Measurements from ENCODE around the gene GMIP. TPM values are rescaled to one million over a fixed set of nuclear protein-coding genes. Genes with fewer than 3 reads are reported as not detected.
"Not testable (repeated sequence)": the region's sequence is repeated elsewhere in the genome, so short reads cannot be mapped to it uniquely, and the experiment has no call there.

Gene GMIP
- total RNA-seq, 4 donors from 2014 or later = 6.9 to 15.9 (median 7.5) TPM

DNA sequence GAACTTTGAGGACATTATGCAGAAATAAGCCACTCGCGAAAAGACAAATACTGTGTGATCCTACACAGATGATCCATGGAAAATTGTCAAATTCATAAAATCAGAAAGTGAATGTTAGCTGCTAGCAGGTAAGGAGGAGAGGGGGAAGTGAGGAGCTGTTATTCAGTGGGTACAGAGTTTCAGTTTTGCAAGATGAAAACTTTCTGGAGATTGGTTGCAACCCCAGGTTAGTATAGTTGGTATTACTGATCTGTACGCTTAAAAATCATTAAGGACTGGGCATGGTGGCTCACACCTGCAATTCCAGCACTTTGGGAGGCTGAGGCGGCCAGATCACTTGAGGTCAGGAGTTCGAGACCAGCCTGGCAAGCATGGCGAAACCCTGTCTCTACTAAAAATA lies 43.1 kb upstream of the GMIP start:
- H3K27ac ChIP-seq (replicated peaks in 1 of 4) = no peak overlapping the region
- no peaks in the 10 kb centered on the region for H3K4me1 ChIP-seq
- intact Hi-C loops (cut with DNase I) = no loop called here
- H3K9me3 ChIP-seq = peaks cover 0 to 18% (median 15%) of the 10 kb centered on the region in 4 donors
- no peaks in the 10 kb centered on the region for H3K36me3 ChIP-seq
- H3K27me3 ChIP-seq = no peaks in the 10 kb centered on the region
- no peak for DNase-seq (ENCODE audit: extremely low spot score)
- 94% methylated on average over 6 of the region's 6 CpGs for WGBS
- H3K4me3 ChIP-seq = no peak overlapping the region
- TF ChIP-seq EP300 (IDR thresholded peaks at IDR 0.05) (no peak), POLR2AphosphoS5 (IDR thresholded peaks at IDR 0.05) (no peak), POLR2A (IDR thresholded peaks at IDR 0.05; ENCODE audit: low read depth) (no peak)
- TF ChIP-seq, protein P1, sequence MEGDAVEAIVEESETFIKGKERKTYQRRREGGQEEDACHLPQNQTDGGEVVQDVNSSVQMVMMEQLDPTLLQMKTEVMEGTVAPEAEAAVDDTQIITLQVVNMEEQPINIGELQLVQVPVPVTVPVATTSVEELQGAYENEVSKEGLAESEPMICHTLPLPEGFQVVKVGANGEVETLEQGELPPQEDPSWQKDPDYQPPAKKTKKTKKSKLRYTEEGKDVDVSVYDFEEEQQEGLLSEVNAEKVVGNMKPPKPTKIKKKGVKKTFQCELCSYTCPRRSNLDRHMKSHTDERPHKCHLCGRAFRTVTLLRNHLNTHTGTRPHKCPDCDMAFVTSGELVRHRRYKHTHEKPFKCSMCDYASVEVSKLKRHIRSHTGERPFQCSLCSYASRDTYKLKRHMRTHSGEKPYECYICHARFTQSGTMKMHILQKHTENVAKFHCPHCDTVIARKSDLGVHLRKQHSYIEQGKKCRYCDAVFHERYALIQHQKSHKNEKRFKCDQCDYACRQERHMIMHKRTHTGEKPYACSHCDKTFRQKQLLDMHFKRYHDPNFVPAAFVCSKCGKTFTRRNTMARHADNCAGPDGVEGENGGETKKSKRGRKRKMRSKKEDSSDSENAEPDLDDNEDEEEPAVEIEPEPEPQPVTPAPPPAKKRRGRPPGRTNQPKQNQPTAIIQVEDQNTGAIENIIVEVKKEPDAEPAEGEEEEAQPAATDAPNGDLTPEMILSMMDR (IDR thresholded peaks at IDR 0.05) = no peak

DNA sequence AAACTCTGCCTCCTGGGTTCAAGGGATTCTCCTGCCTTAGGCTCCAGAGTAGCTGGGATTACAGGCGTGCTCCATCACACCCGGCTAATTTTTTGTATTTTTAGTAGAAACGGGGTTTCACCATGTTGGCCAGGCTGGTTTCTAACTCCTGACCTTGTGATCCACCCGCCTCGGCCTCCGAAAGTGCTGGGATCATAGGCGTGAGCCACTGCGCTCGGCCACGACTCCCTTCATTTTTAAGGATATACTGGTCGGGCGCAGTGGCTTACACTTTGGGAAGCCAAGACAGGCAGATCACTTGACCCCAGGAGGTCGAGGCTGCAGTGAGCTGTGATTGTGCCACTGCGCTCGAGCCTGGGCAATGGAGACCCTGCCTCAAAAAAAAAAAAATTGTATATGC lies 42.7 kb upstream of the GMIP start:
- H3K9me3 ChIP-seq = peaks cover 0 to 18% (median 15%) of the 10 kb centered on the region in 4 donors
- H3K27ac ChIP-seq (replicated peaks in 1 of 4); H3K4me3 ChIP-seq; intact Hi-C loops (cut with DNase I); H3K36me3 ChIP-seq; H3K4me1 ChIP-seq; H3K27me3 ChIP-seq; DNase-seq (ENCODE audit: extremely low spot score): not testable (repeated sequence)
- 98% methylated on average over 15 of the region's 15 CpGs for WGBS

DNA sequence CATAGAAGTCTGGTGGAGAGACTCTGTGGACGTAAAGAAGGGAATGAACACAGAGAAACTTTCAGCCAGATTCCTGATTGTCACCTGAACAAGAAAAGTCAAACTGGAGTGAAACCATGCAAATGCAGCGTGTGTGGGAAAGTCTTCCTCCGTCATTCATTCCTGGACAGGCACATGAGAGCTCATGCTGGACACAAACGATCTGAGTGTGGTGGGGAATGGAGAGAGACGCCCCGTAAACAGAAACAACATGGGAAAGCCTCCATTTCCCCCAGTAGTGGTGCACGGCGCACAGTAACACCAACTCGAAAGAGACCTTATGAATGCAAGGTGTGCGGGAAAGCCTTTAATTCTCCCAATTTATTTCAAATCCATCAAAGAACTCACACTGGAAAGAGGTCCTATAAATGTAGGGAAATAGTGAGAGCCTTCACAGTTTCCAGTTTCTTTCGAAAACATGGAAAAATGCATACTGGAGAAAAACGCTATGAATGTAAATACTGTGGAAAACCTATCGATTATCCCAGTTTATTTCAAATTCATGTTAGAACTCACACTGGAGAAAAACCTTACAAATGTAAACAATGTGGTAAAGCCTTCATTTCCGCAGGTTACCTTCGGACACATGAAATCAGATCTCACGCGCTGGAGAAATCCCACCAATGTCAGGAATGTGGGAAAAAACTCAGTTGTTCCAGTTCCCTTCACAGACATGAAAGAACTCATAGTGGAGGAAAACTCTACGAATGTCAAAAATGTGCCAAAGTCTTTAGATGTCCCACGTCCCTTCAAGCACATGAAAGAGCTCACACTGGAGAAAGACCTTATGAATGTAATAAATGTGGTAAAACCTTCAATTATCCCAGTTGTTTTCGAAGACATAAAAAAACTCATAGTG lies 36.0 kb upstream of the GMIP start:
- no peak overlapping the region for H3K4me3 ChIP-seq
- H3K4me1 ChIP-seq = no peaks in the 10 kb centered on the region
- TF ChIP-seq, protein P1 (IDR thresholded peaks at IDR 0.05) = no peak
- TF ChIP-seq POLR2A (IDR thresholded peaks at IDR 0.05; ENCODE audit: low read depth) (no peak), EP300 (IDR thresholded peaks at IDR 0.05) (no peak), POLR2AphosphoS5 (IDR thresholded peaks at IDR 0.05) (no peak)
- H3K27me3 ChIP-seq = no peaks in the 10 kb centered on the region
- intact Hi-C loops (cut with DNase I) = no loop called here
- H3K9me3 ChIP-seq = no peaks in the 10 kb centered on the region
- H3K27ac ChIP-seq (replicated peaks in 1 of 4) = no peak overlapping the region
- DNase-seq (ENCODE audit: extremely low spot score) = no peak
- WGBS = 98% methylated on average over 20 of the region's 20 CpGs
- peaks cover 32 to 64% (median 52%) of the 10 kb centered on the region in 4 donors for H3K36me3 ChIP-seq

DNA sequence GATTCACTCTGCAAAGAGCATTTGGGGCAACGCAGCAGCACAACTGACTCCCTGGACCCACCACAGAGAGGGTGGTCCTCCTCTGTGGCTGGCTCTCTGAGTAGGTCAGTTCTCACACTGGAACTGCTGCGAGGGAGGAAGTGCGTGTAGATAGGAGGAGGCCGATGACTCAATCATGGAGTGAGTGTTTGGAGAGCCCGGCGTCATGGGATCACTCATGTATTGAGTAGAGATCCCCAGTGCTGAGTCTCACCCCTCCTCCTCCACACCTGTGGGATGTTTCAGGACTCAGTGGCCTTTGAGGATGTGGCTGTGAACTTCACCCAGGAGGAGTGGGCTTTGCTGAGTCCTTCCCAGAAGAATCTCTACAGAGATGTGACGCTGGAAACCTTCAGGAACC lies 34.1 kb upstream of the GMIP start:
- Histone ChIP-seq H3K9me3 (no peaks in the 10 kb centered on the region), H3K4me1 (no peaks in the 10 kb centered on the region), H3K4me3 (no peak overlapping the region), H3K36me3 (peaks cover 32 to 81% (median 59%) of the 10 kb centered on the region in 4 donors), H3K27ac (replicated peaks in 1 of 4) (no peak overlapping the region), H3K27me3 (no peaks in the 10 kb centered on the region)
- intact Hi-C loops (cut with DNase I) = no loop called here
- 94% methylated on average over 7 of the region's 7 CpGs for WGBS
- DNase-seq (ENCODE audit: extremely low spot score) = no peak
- TF ChIP-seq, protein P1 (IDR thresholded peaks at IDR 0.05) = no peak
- TF ChIP-seq EP300 (IDR thresholded peaks at IDR 0.05) = no peak
- no peak for TF ChIP-seq POLR2A (IDR thresholded peaks at IDR 0.05; ENCODE audit: low read depth)
- TF ChIP-seq POLR2AphosphoS5 (IDR thresholded peaks at IDR 0.05) = no peak

DNA sequence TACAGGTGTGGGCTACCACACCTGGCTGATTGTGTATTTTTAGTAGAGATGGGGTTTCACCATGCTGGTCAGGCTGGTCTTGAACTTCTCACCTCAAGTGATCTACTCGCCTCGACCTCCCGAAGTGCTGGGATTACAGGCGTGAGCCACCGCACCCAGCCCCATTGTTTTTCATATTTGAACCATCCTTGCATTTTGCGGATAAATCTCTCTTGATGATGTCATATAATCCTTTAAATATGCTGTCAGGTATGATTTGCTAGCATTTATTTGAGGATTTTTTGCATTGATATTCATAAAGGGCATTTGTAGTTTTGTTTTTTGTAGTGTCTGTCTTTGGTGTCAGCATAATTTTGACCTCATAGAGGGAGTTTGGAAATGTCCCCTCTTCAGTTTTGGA lies 30.9 kb upstream of the GMIP start:
- Histone ChIP-seq H3K27me3 (no peaks in the 10 kb centered on the region), H3K36me3 (peaks cover 17 to 70% (median 44%) of the 10 kb centered on the region in 4 donors), H3K27ac (replicated peaks in 1 of 4) (no peak overlapping the region), H3K9me3 (no peaks in the 10 kb centered on the region), H3K4me1 (peaks cover 8 to 18% (median 12%) of the 10 kb centered on the region in 4 donors), H3K4me3 (no peak overlapping the region)
- intact Hi-C loops (cut with DNase I) = loop anchor here (5.0 kb wide), 1 partner anchor 58 kb away; the partner anchor contains the start of gene ZNF14
- WGBS = 95% methylated on average over 6 of the region's 6 CpGs
- DNase-seq (ENCODE audit: extremely low spot score) = no peak
- no peak for TF ChIP-seq POLR2A (IDR thresholded peaks at IDR 0.05; ENCODE audit: low read depth)
- TF ChIP-seq EP300 (IDR thresholded peaks at IDR 0.05) = no peak
- TF ChIP-seq POLR2AphosphoS5 (IDR thresholded peaks at IDR 0.05) = no peak
- TF ChIP-seq, protein P1 (IDR thresholded peaks at IDR 0.05) = no peak

Data from esophagus muscularis mucosa (tissue), 4 donors.